HepG2 (cell line): Measurements from ENCODE around the gene HSPA1A. TPM values are rescaled to one million over a fixed set of nuclear protein-coding genes. Genes with fewer than 3 reads are reported as not detected.

ENCODE experiments used
- DR1 ChIP-seq: sonication (generic); formaldehyde crosslinking; IDR thresholded peaks from 2 replicates; pipeline ENCODE4 v1.8.0; 2021; ENCODE audit warnings: mild to moderate bottlenecking, missing genetic modification reagents, inconsistent platforms
- GZF1 ChIP-seq: sonication (generic); formaldehyde crosslinking; IDR thresholded peaks from 2 replicates; pipeline ENCODE4 v1.5.1; 2020; ENCODE audit warnings: mild to moderate bottlenecking, missing genetic modification reagents
- MEIS1 ChIP-seq: sonication (generic); formaldehyde crosslinking; IDR thresholded peaks from 2 replicates; pipeline ENCODE4 v1.9.0; 2021; ENCODE audit warnings: mild to moderate bottlenecking, missing genetic modification reagents, moderate library complexity, borderline replicate concordance
- SMYD3 ChIP-seq: sonication (generic); formaldehyde crosslinking; IDR thresholded peaks from 2 replicates; pipeline ENCODE4 v1.8.1; 2023; ENCODE audit warnings: mild to moderate bottlenecking, missing genetic modification reagents
- SOX13 ChIP-seq, 3 experiments: fragments of 450-650 bp in 1 of 3; sonication (generic) in 1 of 3; formaldehyde crosslinking in 1 of 3; IDR thresholded peaks in 2 of 3; conservative IDR thresholded peaks in 1 of 3; 2 replicates each; pipeline versions ENCODE4 v1.5.0 to v1.6.1; 2016 to 2020; ENCODE audit warnings: antibody characterized with exemption in 1 of 3, mild to moderate bottlenecking in 1 of 3, missing compliant biosample characterization in 1 of 3, missing genetic modification reagents in 1 of 3, moderate library complexity in 1 of 3
- ZBTB38 ChIP-seq: sonication (generic); formaldehyde crosslinking; IDR thresholded peaks from 2 replicates; pipeline ENCODE4 v1.5.1; 2020; ENCODE audit warnings: mild to moderate bottlenecking, missing genetic modification reagents
- ZNF10 ChIP-seq: sonication (generic); formaldehyde crosslinking; IDR thresholded peaks from 2 replicates; pipeline ENCODE4 v1.4.0; 2020; ENCODE audit warnings: mild to moderate bottlenecking, low read depth, missing genetic modification reagents, borderline replicate concordance
- ZNF703 ChIP-seq: sonication (generic); formaldehyde crosslinking; IDR thresholded peaks from 2 replicates; pipeline ENCODE4 v1.5.1; 2020; ENCODE audit warnings: missing genetic modification reagents, mild to moderate bottlenecking, moderate library complexity, borderline replicate concordance
- ZNF883 ChIP-seq: sonication (generic); formaldehyde crosslinking; IDR thresholded peaks from 2 replicates; pipeline ENCODE4 v1.5.1; 2020; ENCODE audit warnings: mild to moderate bottlenecking, missing genetic modification reagents; ENCODE audit errors: not compliant biosample characterization
- ZNF891 ChIP-seq: sonication (generic); formaldehyde crosslinking; IDR thresholded peaks from 2 replicates; pipeline ENCODE4 v1.5.0; 2020; ENCODE audit warnings: mild to moderate bottlenecking, missing genetic modification reagents
- polyA plus RNA-seq, 8 experiments: library from polyadenylated mRNA; depleted of rRNA in 3 of 8; stranded (reverse) in 7 of 8; unstranded in 1 of 8; fragments of >200 nt; fragmentation: Illumina TruSeq in 4 of 8; extraction: Trizol in 4 of 8; gene quantifications; 2 replicates each; pipeline versions ENCODE4 v1.2.1 to v1.2.3, GENCODE V29; 2011 to 2016; ENCODE audit warnings: low read depth in 4 of 8, missing spikeins in 1 of 8, mixed read lengths in 1 of 8; ENCODE audit not compliant: insufficient read depth in 1 of 8
- total RNA-seq, 5 experiments: library from RNA; depleted of rRNA; stranded (reverse); fragments of >200 nt; fragmentation: Illumina TruSeq; extraction: Trizol; gene quantifications; 2 replicates each; pipeline ENCODE4 v1.2.3, GENCODE V29; 2016; ENCODE audit warnings: low read depth in 1 of 5
- TF ChIP-seq, protein P1 (sequence below): sonication (generic); formaldehyde crosslinking; IDR thresholded peaks from 2 replicates; pipeline ENCODE4 v1.4.0; 2020; ENCODE audit warnings: mild to moderate bottlenecking, missing genetic modification reagents
- TF ChIP-seq, protein P2 (sequence below): sonication (generic); formaldehyde crosslinking; IDR thresholded peaks from 2 replicates; pipeline ENCODE4 v1.4.0; 2020; ENCODE audit warnings: missing genetic modification reagents
- TF ChIP-seq, protein P3 (sequence below): sonication (generic); formaldehyde crosslinking; IDR thresholded peaks from 2 replicates; pipeline ENCODE4 v1.5.0; 2020; ENCODE audit warnings: mild to moderate bottlenecking, missing genetic modification reagents
- TF ChIP-seq, protein P4 (sequence below): sonication (generic); formaldehyde crosslinking; IDR thresholded peaks from 2 replicates; pipeline ENCODE4 v1.4.0; 2020; ENCODE audit warnings: missing genetic modification reagents
- TF ChIP-seq, protein P5 (sequence below): IDR thresholded peaks from 2 replicates; pipeline ENCODE4 v1.6.1; 2016

HSPA1A gene
- total and polyA plus RNA-seq, 2 of the 13 experiments (the other 11 are each of a cell fraction or from before 2014, with no cell fraction given): 44.5 to 85.0 TPM

DNA sequence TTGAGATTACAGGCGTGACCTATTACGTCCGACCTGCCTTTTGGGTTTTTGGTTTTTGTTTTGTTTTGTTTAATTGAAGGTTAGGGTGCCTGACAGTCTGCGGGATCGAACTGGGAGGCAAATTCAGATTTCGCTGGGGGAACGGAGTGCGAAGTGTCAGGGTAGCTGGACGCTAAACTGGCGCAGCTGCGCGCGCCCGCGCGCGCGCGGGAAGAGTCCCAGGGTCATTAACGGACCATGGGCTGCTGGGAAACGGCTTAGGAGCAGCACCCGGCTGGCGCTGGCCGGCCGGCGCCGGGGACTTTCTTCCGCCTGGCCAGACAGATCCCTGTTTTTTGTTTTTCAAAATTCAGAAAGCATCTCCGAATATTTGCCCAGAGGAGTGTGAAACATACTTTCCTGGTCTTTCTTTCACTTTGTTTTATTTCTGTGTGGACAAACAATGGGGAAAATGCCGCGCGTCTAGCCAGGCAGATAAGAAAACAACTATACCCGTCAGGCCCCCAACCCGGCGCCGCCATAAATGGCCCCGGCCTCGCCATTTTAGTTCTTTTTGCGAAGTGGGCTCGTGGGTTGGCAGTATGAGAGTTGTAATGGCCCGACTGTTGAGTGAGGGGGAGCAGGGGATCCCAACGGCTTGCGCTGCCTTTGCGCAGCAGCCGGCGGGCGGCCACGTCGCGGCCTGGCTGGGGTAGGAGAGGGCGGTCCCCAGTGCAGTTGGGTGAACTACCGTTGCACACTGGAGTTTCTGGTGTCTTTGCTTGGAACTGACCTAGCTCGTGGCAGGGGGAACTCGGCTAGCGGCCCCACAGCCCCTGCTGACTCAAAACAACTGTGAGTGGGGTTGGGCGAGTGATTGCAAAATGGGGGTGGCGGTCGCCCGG lies 19.3 kb downstream of the HSPA1A start (continued):
- TF ChIP-seq, protein P1, sequence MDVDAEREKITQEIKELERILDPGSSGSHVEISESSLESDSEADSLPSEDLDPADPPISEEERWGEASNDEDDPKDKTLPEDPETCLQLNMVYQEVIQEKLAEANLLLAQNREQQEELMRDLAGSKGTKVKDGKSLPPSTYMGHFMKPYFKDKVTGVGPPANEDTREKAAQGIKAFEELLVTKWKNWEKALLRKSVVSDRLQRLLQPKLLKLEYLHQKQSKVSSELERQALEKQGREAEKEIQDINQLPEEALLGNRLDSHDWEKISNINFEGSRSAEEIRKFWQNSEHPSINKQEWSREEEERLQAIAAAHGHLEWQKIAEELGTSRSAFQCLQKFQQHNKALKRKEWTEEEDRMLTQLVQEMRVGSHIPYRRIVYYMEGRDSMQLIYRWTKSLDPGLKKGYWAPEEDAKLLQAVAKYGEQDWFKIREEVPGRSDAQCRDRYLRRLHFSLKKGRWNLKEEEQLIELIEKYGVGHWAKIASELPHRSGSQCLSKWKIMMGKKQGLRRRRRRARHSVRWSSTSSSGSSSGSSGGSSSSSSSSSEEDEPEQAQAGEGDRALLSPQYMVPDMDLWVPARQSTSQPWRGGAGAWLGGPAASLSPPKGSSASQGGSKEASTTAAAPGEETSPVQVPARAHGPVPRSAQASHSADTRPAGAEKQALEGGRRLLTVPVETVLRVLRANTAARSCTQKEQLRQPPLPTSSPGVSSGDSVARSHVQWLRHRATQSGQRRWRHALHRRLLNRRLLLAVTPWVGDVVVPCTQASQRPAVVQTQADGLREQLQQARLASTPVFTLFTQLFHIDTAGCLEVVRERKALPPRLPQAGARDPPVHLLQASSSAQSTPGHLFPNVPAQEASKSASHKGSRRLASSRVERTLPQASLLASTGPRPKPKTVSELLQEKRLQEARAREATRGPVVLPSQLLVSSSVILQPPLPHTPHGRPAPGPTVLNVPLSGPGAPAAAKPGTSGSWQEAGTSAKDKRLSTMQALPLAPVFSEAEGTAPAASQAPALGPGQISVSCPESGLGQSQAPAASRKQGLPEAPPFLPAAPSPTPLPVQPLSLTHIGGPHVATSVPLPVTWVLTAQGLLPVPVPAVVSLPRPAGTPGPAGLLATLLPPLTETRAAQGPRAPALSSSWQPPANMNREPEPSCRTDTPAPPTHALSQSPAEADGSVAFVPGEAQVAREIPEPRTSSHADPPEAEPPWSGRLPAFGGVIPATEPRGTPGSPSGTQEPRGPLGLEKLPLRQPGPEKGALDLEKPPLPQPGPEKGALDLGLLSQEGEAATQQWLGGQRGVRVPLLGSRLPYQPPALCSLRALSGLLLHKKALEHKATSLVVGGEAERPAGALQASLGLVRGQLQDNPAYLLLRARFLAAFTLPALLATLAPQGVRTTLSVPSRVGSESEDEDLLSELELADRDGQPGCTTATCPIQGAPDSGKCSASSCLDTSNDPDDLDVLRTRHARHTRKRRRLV (CRISPR knock-in tag): peak; percentile 92
- TF ChIP-seq SOX13 (IDR thresholded peaks at IDR 0.05) (no peak), SOX13 (CRISPR knock-in tag; conservative IDR thresholded peaks at IDR 0.05 in 1 of 2, IDR thresholded peaks at IDR 0.05 in 1 of 2) (peak; percentile 34 to 74; a peak in 1 of 4 replicates), ZNF10 (CRISPR knock-in tag) (no peak), GZF1 (CRISPR knock-in tag) (peak; percentile 55; the same call in 1 of the 2 replicates), ZNF891 (CRISPR knock-in tag) (peak; percentile 87), MEIS1 (peak; percentile 70; the same call in 1 of the 2 replicates), DR1 (peak; percentile 100), ZNF883 (CRISPR knock-in tag) (peak; percentile 86), SMYD3 (CRISPR knock-in tag) (peak; percentile 84; the same call in 1 of the 2 replicates), ZNF703 (CRISPR knock-in tag) (0 out of 2 replicates have a peak, but pooled peaks have one; percentile 66), ZBTB38 (peak; percentile 77)
- TF ChIP-seq, protein P2, sequence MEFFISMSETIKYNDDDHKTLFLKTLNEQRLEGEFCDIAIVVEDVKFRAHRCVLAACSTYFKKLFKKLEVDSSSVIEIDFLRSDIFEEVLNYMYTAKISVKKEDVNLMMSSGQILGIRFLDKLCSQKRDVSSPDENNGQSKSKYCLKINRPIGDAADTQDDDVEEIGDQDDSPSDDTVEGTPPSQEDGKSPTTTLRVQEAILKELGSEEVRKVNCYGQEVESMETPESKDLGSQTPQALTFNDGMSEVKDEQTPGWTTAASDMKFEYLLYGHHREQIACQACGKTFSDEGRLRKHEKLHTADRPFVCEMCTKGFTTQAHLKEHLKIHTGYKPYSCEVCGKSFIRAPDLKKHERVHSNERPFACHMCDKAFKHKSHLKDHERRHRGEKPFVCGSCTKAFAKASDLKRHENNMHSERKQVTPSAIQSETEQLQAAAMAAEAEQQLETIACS (CRISPR knock-in tag): peak; percentile 98
- TF ChIP-seq, protein P3, sequence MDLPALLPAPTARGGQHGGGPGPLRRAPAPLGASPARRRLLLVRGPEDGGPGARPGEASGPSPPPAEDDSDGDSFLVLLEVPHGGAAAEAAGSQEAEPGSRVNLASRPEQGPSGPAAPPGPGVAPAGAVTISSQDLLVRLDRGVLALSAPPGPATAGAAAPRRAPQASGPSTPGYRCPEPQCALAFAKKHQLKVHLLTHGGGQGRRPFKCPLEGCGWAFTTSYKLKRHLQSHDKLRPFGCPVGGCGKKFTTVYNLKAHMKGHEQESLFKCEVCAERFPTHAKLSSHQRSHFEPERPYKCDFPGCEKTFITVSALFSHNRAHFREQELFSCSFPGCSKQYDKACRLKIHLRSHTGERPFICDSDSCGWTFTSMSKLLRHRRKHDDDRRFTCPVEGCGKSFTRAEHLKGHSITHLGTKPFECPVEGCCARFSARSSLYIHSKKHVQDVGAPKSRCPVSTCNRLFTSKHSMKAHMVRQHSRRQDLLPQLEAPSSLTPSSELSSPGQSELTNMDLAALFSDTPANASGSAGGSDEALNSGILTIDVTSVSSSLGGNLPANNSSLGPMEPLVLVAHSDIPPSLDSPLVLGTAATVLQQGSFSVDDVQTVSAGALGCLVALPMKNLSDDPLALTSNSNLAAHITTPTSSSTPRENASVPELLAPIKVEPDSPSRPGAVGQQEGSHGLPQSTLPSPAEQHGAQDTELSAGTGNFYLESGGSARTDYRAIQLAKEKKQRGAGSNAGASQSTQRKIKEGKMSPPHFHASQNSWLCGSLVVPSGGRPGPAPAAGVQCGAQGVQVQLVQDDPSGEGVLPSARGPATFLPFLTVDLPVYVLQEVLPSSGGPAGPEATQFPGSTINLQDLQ (CRISPR knock-in tag): 0 out of 2 replicates have a peak, but pooled peaks have one; percentile 1
- TF ChIP-seq, protein P4, sequence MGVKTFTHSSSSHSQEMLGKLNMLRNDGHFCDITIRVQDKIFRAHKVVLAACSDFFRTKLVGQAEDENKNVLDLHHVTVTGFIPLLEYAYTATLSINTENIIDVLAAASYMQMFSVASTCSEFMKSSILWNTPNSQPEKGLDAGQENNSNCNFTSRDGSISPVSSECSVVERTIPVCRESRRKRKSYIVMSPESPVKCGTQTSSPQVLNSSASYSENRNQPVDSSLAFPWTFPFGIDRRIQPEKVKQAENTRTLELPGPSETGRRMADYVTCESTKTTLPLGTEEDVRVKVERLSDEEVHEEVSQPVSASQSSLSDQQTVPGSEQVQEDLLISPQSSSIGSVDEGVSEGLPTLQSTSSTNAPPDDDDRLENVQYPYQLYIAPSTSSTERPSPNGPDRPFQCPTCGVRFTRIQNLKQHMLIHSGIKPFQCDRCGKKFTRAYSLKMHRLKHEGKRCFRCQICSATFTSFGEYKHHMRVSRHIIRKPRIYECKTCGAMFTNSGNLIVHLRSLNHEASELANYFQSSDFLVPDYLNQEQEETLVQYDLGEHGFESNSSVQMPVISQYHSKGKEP: no peak
- TF ChIP-seq, protein P5, sequence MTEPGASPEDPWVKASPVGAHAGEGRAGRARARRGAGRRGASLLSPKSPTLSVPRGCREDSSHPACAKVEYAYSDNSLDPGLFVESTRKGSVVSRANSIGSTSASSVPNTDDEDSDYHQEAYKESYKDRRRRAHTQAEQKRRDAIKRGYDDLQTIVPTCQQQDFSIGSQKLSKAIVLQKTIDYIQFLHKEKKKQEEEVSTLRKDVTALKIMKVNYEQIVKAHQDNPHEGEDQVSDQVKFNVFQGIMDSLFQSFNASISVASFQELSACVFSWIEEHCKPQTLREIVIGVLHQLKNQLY (CRISPR knock-in tag): no peak
